CD4-positive, alpha-beta T cell treated with Interleukin-15 for 4 hours (primary cell): ENCODE results near the gene RIN3.

ENCODE experiments used
- DNase-seq: peaks from one replicate; pipeline ENCODE4 v3.0.0-alpha.2; 2020; ENCODE audit warnings: low spot score

Gene RIN3

GRCh38 chr14:92597906-92598905 lies 84.6 kb downstream of the RIN3 start:
- DNase-seq = no peak

GRCh38 chr14:92599811-92600210 lies 86.2 kb downstream of the RIN3 start:
- DNase-seq = no peak

- no peak for DNase-seq
These were observed 86.9 kb downstream of the RIN3 start for GRCh38 chr14:92600318-92601053.

- no peak for DNase-seq
These were observed 87.6 kb downstream of the RIN3 start for GRCh38 chr14:92601131-92601710.

GRCh38 chr14:92601757-92602417 lies 88.3 kb downstream of the RIN3 start:
- no peak for DNase-seq

GRCh38 chr14:92603309-92604242 lies 90.0 kb downstream of the RIN3 start:
- DNase-seq = peak; percentile 65

- no peak for DNase-seq
These were observed 91.8 kb downstream of the RIN3 start for GRCh38 chr14:92605274-92605940.

- DNase-seq = no peak
These were observed 93.7 kb downstream of the RIN3 start for GRCh38 chr14:92607251-92607650.

GRCh38 chr14:92607702-92608429 lies 94.3 kb downstream of the RIN3 start:
- DNase-seq = no peak

GRCh38 chr14:92609955-92610354 lies 96.4 kb downstream of the RIN3 start:
- DNase-seq = no peak

- no peak for DNase-seq
These were observed 97.3 kb downstream of the RIN3 start for GRCh38 chr14:92610849-92611271.

GRCh38 chr14:92613008-92613658 lies 99.6 kb downstream of the RIN3 start:
- peak; percentile 66 for DNase-seq

GRCh38 chr14:92613681-92614260 lies 100.2 kb downstream of the RIN3 start:
- no peak for DNase-seq

- DNase-seq = peak; percentile 84
These were observed 101.9 kb downstream of the RIN3 start for GRCh38 chr14:92615451-92615850.

GRCh38 chr14:92616178-92616577 lies 102.6 kb downstream of the RIN3 start:
- DNase-seq = no peak

GRCh38 chr14:92617581-92617980 lies 104.0 kb downstream of the RIN3 start:
- DNase-seq = no peak

- no peak for DNase-seq
These were observed 106.3 kb downstream of the RIN3 start for GRCh38 chr14:92619671-92620456.

GRCh38 chr14:92622311-92622710 lies 108.7 kb downstream of the RIN3 start:
- no peak for DNase-seq
